Midbrain (tissue), 1 donor: ENCODE measurements around the gene GPR171.
"Not testable (repeated sequence)": the region's sequence is repeated elsewhere in the genome, so short reads cannot be mapped to it uniquely, and the experiment has no call there.

ENCODE experiments used
- DNase-seq: peaks from one replicate; lab custom pipeline; 2025; lab: John Stamatoyannopoulos, UW

The GPR171 gene

GRCh38 chr3:151203051-151203420 lies at the start of gene GPR171:
Gene GPR171 (minus strand): TSS chr3:151203216. CDS start chr3:151199386, 3,830 bp downstream.
- DNase-seq: no peak

DNA sequence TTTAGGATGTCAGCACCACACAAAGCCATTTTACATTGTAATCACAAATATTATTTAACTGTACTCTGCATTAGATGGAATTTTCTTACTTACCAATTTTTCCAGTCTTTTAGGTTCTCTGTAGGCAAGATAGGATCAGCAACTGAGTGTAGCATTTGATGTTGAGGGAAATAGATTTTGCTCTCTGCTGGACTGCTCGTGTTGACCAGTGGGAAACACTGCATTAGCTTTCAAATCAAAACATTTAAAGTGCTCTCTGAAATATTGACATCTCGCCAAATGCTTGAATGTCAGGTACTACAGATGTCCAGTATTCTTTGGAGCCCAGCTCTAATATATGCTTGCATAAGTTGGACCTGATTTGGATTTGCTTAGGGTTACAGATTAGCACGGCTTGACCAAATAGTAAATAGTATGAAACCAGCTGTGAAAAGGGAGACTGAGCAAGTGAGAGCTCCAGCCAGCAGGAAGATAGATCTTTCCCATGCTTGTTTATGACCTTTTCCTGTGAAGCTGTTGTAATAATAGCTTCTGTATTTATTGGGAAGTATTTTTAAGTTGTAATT lies 45.8 kb upstream of the GPR171 start:
- DNase-seq: no peak

DNA sequence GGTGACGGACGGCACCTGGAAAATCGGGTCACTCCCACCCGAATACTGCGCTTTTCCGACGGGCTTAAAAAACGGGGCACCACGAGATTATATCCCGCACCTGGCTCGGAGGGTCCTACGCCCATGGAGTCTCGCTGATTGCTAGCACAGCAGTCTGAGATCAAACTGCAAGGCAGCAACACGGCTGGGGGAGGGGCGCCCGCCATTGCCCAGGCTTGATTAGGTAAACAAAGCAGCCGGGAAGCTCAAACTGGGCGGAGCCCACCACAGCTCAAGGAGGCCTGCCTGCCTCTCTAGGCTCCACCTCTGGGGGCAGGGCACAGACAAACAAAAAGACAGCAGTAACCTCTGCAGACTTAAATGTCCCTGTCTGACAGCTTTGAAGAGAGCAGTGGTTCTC lies 39.0 kb upstream of the GPR171 start:
- not testable (repeated sequence) for DNase-seq

GRCh38 chr3:151236736-151237135 lies 33.7 kb upstream of the GPR171 start:
- no peak for DNase-seq

GRCh38 chr3:151236316-151236715 lies 33.3 kb upstream of the GPR171 start:
- DNase-seq: no peak

DNA sequence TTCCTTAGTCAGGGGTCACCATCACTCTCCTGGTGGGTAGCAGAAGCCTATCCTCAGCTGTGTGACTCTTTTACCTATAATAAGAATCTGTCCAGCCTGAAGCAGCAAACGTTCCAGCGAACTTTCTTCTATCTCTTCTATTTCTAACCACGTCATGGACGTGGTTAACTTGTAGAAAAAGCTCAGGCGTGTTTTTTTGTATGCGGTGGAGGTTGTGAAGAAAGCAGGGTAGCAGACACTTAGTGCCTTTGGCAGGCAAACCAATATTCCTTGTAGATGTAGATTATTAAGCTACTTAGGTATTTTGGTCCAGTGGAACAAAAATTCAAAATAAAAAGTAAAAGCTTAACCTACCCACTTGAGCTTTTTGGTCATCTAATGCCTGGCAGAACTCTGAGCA lies 31.8 kb upstream of the GPR171 start:
- DNase-seq: no peak

DNA sequence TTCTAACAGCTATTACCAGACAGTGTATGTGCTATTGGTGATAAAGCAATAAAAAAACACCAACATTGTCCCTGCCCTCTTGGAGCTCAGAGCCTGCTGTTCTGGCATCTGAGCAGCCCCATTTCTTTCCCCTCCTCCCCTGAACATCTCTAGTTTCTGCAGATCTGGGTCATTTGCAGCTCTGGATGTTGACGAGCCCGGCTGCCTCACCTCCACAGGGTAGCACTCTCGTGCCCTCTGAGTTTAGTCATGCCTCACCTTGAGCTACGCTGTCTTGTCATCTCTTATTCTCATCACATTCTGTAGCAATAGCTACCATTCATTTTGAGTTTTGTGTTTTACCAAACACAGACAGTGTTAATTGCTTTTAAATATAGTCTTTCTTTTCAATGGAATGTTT lies 30.0 kb upstream of the GPR171 start:
- no peak for DNase-seq

- DNase-seq: not testable (repeated sequence)
Measured at GRCh38 chr3:151232403-151232802, 29.4 kb upstream of the GPR171 start.

DNA sequence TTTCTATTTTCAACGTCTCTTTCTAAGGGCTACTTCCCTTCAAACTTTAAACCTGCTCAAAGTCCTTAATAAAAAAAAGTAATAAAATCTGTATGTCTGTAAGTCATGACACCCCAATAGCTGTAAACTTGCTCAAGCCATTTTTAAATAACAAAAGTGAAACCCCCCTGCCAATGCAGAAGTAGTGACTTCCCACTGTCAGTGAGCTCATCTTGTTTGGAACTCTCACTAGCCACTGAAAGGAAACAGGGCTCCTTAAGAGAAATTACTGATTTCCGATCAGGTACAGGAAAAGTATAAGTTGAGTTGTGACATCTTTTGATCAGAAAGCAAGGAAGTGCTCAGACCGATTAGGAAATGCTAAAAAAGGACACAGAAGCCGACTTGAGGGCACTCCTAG lies 27.6 kb upstream of the GPR171 start:
- no peak for DNase-seq

- DNase-seq: peak; percentile 38
Measured at GRCh38 chr3:151228666-151229040, 25.6 kb upstream of the GPR171 start.

GRCh38 chr3:151227807-151228665 lies 25.0 kb upstream of the GPR171 start:
- peak; percentile 85 for DNase-seq

GRCh38 chr3:151227266-151227806 lies 24.3 kb upstream of the GPR171 start:
- no peak for DNase-seq

- no peak for DNase-seq
Measured at GRCh38 chr3:151226825-151227224, 23.8 kb upstream of the GPR171 start.

GRCh38 chr3:151226088-151226563 lies 23.1 kb upstream of the GPR171 start:
- no peak for DNase-seq

- no peak for DNase-seq
Measured at GRCh38 chr3:151225040-151225975, 22.3 kb upstream of the GPR171 start.

GRCh38 chr3:151224268-151224866 lies 21.4 kb upstream of the GPR171 start:
- DNase-seq: no peak

DNA sequence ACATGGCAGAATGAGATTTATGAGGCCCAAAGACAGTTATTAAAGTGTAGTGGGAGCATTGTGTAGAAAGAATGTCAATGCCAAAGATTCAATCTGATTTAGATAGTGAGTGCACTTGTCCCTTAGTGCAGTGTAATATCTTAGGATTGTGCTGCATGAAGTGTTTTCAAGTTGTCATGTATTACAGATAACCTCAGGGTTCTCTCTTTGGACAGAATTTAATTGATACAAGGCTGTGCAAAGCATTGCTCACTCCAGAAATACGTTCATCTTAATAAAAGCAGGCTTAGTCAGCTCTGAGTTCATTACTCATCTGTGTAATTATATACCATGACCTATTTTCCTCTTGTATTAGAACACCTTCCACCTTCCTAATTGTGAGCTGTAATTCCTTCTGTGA lies 16.0 kb upstream of the GPR171 start:
- DNase-seq: no peak

DNA sequence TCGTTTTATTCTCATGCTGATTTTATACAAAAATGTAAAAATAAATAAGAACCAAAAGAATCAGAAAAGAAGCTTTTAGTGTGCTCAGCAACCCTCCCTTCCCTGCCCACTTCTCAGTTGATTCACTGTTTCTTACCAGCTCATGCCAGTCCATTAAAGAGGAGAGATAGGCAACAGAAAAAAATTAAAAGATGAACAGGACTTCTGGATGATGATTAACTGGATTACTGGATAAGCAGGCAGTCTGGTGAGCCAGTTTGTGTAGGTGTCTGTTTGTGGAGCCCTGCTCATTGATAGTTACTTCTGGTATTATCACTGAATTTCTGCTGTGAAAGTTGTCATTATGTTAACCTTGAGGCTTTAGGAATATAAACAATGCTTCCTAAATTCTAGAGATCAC lies 15.1 kb upstream of the GPR171 start:
- DNase-seq: no peak

DNA sequence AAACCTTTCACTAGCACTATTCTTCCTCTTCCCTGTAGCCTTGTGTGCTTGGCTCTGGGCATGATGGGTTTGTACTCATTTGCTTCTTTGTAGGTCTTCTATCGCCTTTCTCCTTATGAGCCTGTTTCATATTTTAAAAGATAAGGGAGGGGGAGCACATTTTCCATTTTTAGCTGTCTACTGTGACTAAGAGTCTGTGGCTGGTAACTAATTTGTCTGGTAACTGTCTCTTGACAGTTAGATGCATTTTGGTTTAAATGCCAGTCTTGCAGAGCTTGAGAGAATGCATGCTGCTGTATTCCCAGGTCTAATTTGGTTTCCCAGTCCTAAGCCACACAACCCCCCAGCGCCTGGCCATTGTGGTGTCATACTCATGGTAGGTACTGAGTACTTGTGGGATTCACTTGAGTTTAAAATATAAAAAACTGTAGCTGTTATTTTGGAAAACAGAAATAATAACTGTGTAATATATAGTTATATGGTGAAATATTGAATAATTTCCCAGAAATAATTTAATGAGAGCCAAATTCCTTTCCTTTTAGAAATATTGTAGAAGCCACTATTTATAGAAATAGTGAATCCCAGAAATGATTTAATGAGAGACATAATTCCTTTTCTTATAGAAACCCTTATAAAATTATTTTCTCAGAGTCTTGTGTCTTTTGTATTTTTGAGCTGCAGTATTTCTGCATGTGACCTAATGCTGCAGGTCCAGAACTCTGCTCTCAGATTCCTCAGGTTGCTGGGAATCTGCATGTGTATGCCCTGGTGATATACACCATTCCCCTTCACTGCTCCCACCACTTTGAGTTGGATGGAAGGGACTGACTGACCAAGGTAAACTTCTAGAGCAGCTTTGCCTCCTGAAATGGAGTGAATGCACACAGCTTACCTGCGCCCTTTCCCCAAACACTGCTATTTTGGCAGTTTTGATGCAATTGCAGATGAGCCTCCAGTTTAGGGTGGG lies 13.9 kb upstream of the GPR171 start:
- DNase-seq: no peak

DNA sequence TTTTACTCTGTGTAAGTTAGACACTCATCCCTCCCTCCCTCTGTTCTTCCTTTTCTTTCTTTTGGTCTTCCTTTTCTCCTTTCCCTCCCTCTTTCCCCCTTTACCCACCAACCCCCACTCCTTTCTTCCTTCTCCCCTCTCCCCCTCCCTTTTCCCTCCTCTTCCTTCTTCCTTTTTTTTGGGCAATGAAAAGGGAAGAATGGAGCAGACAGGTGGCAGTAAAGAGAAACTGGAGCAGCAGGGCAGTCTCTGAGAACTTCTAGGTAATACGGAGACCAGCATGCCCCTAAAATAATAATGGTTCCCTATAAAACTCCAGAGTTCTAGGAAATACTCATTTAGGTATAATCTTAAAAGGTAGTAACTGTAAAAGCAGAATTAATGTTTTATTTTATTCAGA lies 11.4 kb upstream of the GPR171 start:
- no peak for DNase-seq

DNA sequence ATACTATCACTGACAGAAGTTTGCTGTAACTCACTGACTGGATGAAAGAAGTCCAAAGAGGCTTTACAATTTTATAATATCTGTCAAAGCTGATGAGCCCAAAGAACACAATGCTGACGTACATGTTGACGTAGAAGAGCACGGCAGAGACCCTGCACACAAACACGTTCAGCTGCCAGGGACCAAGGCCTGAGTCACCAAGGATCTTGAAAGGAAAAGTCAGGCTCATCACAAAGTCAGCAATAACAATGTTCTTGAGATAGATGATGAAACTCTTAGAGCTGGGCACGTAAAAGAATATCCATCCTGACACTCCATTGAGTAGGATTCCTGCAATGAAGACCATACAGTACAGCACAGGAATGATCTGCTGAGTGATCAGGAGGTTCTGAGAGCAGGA lies 10.9 kb upstream of the GPR171 start:
- no peak for DNase-seq
